IPS DF 19.7 (cell line): ENCODE measurements around the gene PLVAP.
"Not testable (repeated sequence)": the region's sequence is repeated elsewhere in the genome, so short reads cannot be mapped to it uniquely, and the experiment has no call there.

Experiments used
- DNase-seq: peaks from one replicate; pipeline ENCODE4 v3.0.0-alpha.2; 2013; ENCODE audit warnings: low read depth, low spot score

The PLVAP gene

GRCh38 chr19:17401628-17402027, 24.5 kb upstream of the PLVAP start:
- no peak for DNase-seq

- no peak for DNase-seq
These were observed 21.9 kb upstream of the PLVAP start for GRCh38 chr19:17398902-17399527.

GRCh38 chr19:17394891-17395415, 17.8 kb upstream of the PLVAP start:
- DNase-seq: no peak

- DNase-seq: no peak
These were observed 16.8 kb upstream of the PLVAP start, which contains the start of gene CCDC194 for GRCh38 chr19:17393914-17394313. TSS of gene CCDC194 (minus strand) at chr19:17394196. CDS start at chr19:17394158, 38 bp downstream.

- DNase-seq: no peak
These were observed 15.9 kb upstream of the PLVAP start for GRCh38 chr19:17393002-17393401.

- no peak for DNase-seq
These were observed 14.4 kb upstream of the PLVAP start for GRCh38 chr19:17391371-17392151.

GRCh38 chr19:17390665-17391370, 13.7 kb upstream of the PLVAP start:
- no peak for DNase-seq

- no peak for DNase-seq
These were observed 13.0 kb upstream of the PLVAP start for GRCh38 chr19:17389957-17390664.

GRCh38 chr19:17389288-17389687, 12.1 kb upstream of the PLVAP start:
- DNase-seq: no peak

- DNase-seq: no peak
These were observed 8.9 kb upstream of the PLVAP start for GRCh38 chr19:17385878-17386611.

GRCh38 chr19:17380426-17381138, 3.4 kb upstream of the PLVAP start:
- DNase-seq: no peak

- no peak for DNase-seq
These were observed 2.1 kb upstream of the PLVAP start for GRCh38 chr19:17379221-17379631.

GRCh38 chr19:17378271-17378670, 1.1 kb upstream of the PLVAP start:
- no peak for DNase-seq

- DNase-seq: no peak
These were observed 7.0 kb downstream of the PLVAP start for GRCh38 chr19:17370026-17370587.

GRCh38 chr19:17365361-17365760, 11.8 kb downstream of the PLVAP start:
- DNase-seq: no peak

GRCh38 chr19:17363852-17364605, 13.1 kb downstream of the PLVAP start:
- not testable (repeated sequence) for DNase-seq

GRCh38 chr19:17359905-17360800, 17.0 kb downstream of the PLVAP start:
- no peak for DNase-seq

- no peak for DNase-seq
These were observed 18.7 kb downstream of the PLVAP start for GRCh38 chr19:17358395-17358794.
